Femur (tissue), 1 donor: ENCODE measurements around the gene NDST1.

Source experiments
- DNase-seq: peaks from one replicate; pipeline ENCODE4 v3.0.0-alpha.2; 2017

NDST1 gene

DNA sequence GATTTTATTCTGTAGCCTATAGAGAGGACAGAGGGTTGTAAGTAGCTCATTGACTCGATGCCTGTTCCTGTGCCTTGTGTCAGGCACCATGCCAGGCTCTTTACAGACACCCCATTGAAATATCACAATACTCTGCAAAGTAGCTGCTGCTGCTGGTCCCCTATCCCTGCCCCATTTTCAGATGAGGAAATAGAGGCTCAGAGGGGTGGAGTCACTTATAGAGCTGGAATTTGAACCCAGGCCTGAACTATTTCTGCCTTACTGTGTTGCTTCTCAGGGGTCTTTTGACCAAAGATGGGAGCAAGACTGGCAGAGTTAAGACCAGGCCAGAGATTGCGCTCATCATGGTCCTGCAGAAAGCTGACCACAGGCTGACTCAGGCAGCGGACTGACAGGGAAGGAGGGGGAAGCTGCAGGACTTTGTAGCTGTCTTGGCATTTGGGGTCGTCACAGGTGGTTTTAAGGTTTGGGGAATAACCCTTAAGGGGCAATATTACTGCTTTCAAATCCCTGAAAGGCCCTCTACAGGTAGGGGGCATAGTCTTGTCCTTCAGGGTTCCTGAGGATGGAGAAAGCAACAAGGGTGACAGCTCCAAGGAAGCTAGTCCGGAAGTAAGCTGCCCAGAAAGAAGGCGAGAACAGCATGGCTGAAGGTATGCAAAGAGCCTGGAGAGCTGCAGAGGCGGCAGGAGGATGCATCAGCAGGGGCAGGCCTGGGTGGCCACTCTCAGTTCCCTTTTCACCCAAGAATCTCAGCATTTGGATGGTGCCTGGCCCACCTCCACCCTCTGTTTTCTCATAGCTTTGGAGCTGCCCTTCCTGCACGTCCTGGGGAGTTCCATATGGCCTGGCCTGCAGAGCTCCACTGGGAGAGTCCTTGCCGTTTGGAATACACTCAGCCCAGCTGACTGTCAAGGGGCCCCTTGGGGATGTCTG, 18.3 kb upstream of the NDST1 start:
- DNase-seq, result no peak

DNA sequence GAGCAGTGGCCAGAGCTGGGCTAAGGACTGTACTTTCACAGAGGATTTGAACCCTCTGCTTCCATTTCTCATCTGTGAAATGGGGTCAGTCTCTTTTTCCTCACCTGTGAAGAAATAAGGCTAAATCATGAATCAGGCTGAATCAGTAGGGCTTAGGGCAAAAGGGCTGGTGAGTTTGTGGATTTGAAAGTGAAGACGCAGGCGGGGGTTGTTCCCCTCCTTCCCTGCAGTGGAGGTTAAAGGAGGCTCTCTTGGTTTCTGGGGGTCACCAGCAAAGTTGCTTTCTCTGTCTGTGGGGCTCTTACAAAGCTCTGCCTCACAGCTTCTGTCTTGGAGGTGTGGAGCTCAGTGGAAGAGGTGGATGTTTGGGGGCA, 17.6 kb upstream of the NDST1 start:
- no peak for DNase-seq

DNA sequence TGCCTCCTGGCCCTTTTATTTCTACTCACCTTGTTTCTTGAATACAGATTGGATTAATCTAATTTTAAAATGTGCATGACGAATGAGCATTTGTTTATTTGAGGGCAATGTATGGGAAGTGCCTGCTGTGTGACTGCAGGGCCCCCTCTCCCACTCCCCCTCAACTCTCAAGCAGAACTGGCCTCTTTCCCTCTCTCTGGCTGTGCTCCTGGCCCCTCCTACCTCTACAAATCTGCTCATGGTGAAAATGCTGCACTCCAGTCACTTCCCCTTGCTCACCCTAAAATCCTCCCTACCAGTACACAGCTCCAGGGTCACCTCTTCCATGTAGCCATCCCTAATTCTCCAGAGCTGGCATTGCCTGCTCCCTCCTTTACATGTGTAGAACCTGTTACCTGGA, 17.2 kb upstream of the NDST1 start:
- DNase-seq, result no peak

DNA sequence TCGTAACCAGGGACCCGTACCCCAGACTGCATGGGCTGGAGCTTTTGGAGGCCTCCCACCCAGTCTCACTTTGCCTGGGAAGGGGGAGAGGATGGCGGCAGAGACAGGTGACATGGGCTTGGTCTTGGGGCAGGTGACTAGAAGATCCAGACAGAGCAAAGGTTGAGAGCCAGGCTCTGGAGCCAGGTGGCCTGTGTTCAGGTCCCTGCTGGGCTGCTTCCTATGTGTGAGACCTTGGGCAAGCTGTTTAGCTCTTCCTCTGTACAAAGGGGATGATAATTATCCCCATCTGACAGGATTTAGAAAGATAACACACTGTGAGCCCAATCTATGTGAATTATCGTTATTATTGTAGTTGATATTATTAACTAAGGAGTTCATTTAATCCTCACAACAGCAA, 16.1 kb upstream of the NDST1 start:
- DNase-seq, result no peak

DNA sequence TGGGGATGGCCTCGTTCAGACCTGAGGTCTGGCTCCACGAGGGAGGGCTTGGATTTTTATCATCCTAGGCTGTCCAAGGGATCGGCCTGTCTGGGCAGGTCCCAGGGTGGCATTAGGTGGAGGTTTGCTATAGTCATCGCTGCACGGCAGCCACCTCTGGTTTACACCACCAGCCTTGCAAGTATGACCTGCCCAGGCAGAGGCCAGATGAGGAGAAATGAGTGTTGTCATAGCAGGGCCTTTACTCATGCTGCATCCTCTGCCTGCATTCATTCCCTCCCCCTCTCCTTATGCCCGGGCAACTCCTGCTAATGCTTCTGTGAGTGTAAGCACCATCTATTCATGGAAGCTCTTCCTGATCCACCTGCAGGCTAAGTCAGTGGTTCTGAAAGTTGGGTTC, 15.3 kb upstream of the NDST1 start:
- DNase-seq, result no peak

DNA sequence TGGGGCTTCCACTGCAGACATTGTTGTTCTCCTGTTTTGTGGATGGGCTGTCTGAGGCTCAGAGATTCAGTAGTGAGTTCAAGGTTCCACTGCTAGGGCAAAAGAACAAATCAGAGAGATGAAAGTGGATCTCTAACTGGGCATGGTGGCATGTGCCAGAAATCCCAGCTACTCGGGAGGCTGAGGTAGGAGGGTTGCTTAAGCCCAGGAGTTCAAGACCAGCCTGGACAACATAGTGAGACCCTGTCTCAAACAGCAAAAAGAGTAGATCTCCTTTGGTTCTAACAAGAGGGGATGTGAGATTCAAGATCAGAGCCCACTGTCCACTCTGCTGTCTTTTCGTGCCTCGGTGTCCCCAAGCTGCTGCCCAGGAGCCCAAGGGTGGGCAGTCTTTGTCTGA, 11.8 kb upstream of the NDST1 start:
- no peak for DNase-seq

DNA sequence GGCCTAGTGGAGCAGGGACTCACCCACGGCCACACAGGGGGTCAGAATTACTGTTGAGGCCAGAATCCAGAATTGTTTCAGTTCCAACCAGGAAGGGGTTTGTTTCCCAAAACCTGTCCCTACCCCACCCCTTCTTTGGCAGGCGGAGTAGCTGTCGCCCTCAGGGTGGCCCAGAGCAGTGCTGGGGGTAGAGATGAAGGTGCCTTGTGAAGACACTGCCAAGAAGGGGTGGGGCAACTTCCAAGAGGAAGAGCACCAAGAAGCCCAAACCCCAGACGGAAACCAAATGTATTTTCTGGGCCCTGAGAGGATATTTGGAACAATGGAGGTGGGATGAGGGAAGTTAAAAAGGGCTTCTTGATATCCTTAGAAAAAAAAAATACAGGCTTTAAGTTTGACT, 11.4 kb upstream of the NDST1 start:
- no peak for DNase-seq

DNA sequence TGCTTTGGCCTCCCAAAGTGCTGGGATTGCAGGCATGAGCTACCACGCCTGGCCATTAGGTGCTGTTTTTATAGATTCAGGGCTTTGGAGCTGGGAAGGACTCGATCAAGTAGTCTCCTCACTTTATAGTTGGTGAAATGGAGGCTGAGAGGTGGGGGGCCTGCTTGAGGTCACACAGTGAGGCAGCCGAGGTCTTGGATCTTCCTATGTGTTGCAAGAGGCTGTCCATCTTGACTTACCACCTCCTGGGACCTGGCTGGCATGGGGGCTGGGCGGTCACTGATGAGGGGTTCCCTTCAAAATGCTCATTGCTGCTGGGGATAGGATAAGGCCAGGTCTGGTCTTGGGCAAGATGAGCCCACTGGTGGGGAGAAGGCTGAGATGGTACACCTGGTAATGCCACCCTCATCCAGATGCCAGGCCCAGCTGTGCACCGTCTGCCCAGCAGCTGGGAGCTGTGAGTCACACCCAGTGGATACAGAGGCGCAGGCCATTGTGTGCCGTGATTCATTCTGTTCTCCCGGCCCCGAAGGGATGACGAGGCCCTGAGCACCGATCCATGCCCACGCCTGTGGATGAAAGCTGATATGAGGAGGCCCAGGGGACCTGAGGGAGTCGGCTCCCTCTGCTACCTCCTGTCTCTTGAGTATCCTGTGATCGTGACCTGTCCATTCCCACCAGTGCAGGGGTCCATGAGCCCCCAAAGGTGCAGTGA, 10.5 kb upstream of the NDST1 start:
- DNase-seq, result no peak

DNA sequence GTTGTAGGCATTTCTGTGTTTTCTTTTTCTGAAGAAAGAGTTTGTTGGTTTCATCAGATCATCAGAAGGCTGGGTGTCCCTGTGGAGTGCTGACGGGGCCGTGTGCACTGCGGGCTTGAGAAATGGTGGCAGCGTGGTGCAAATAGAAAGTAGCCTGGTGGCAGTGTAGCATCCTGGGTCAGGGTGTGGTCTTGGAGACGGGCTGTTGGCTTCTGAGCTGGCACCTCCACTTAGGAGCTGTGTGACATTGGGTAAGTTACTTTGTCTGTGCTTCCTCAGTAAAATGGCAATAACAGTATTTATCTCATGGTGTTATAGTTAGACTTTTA, 10.0 kb upstream of the NDST1 start:
- no peak for DNase-seq

DNA sequence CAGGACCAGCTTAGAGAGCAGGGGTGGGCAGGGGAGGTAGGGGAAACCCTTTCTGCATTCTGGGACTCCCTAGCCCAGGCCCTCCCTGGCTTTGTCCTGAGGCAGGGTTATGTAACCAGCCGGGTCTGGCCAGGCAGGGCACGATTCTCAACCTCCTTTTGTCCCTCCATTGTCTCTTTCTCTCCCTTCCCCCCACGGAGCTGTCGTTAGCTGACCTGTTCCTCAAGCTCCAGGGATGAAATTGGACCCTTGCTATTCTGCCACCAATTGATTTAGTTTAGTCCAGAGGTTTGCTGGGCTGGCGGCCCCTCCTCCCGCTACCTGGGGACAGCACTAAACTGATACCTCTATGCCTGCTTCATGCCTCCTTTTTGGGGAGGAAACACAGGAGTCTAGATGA, 9.4 kb upstream of the NDST1 start:
- DNase-seq, result no peak

DNA sequence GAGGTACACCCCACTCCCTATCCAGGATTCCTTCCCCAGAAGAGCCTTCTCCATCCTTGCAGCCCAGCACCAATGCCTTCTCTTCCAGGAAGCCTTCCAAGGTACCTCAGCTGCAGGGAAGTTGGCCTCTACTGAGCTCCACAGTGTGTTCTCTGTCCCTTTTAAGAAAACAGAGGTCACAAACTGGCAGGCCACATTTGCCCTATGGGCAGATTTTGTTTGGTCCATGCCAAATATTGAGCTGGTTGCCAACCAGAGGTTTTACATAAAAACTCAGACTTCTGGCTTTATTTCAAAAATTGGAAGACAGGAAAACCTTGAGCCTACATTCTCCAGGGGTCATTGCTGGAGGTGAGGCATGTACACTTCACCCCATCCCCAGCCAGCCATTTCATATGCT, 9.0 kb upstream of the NDST1 start:
- no peak for DNase-seq

DNA sequence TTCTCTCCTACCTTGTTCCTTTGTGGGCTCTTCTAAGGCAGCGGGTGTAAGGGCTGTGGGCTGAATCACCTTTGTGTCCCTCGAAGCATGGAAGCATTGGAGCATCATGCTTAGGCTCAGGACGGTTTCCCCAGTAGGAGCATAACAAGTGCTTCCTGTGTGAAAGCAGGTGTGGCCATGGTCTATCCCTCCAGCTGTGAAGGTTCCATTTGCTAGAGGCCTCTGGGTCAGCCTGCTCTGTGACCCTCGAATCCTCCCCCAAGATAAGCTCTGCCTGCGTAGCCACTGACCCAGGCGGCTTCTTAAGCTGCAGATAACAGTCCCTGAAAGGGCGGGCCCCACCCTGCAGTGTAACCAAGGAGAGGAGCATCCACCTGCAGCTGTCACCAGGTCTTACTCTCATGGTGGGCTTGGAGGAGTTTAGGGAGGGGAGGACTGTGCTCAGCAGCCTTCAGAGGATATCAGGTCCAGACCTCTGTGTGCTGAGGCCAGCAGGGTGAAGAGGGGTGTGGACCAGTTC, 8.4 kb upstream of the NDST1 start:
- no peak for DNase-seq

DNA sequence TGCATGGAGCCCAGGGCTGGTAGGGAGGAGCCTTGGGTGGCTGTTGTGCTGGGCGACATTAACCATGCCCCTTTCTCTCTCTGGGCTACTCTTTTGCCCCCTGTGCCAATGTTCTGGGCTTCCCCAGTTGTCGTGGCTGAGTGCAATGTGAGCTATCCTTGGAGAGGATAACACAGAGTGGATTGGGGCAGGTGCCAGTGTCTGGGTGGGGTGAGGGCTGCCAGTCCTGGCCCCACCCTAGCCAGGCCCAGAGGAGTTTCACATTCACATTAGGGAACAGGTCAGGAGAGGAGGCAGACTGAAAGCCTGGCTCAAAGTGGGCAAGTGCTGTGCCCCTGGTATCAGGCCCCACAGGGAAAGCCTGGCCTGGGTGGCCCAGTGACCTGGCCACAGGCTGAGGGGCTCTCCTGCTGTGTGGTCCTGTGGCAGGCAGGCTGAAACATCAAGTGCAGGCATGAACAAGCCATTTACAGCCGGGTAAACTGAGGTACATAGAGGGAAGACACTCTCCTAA, 7.5 kb upstream of the NDST1 start:
- no peak for DNase-seq

DNA sequence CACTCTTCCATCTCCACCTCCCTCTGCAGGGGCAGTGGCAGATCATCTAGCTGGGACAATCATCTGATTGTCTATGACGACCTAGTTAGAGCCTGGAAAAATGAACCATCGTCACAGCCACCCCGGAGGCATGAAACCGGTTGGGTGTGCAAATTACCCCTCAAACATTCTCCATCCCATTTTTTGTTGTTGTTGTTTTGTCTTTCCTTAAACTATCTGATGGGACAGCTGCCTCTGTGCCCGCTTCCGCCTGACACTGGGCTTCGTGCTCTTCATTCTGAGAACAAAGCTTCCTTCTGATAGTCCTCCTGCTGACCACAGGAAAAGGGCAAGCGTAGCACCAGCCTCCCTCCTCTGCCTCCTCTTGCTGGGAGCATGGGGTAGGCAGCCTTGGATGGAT, 7.0 kb upstream of the NDST1 start:
- no peak for DNase-seq

DNA sequence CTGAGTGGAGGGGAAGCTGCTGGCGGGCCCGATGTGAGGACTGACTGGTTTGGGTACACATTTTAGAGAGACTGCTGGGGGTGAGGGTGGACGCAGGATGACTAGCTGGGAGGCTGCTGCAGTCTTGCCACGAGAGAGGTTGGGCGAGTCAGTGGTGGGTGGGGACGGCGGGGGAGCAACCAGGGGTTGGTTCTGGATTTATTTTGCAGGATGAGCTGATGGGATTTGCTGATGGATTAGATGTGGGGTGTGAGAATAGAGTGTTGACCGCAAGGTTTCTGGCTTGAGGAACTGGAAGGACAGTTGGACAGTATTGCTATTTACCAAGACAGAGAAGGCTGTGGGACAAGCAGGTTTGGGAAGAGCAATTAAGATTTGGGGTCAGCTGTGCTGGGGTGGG, 5.8 kb upstream of the NDST1 start:
- no peak for DNase-seq

DNA sequence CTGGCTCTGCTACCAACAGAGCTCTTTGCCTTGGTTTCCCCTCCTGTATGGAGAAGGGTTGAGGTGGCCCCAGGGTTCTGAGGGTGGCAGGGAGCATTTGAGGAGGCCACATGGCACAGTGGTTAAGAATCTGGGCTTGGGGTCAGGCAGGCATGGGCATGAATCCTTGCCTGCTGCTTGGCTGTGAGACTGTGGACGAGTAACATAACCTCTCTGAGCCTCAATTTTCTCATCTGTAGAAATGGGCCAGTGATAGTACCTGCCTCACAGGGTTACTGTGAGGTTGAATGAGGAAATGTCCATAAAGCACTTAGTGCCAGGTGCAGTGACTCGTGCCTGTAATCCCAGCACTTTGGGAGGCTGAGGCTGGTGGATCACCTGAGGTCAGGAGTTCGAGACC, 5.1 kb upstream of the NDST1 start:
- no peak for DNase-seq

DNA sequence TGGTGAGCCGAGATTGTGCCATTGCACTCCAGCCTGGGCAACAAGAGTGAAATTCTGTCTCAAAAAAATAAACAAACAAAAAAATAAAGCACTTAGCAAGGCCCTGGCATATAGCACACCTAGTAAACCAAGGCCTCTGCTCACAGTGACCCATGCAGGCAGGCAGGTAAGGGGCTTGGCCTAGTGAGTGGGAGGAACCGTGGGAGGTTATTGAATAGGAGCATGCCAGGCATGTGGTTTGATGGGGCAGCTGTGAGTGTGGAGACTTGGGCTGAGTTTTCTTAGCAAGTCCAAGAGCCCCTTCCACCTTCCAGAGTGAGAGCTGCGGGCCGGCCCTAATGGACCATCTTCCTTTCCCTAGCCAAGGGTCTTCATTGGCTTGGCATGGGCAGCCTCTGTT, 4.5 kb upstream of the NDST1 start:
- no peak for DNase-seq

DNA sequence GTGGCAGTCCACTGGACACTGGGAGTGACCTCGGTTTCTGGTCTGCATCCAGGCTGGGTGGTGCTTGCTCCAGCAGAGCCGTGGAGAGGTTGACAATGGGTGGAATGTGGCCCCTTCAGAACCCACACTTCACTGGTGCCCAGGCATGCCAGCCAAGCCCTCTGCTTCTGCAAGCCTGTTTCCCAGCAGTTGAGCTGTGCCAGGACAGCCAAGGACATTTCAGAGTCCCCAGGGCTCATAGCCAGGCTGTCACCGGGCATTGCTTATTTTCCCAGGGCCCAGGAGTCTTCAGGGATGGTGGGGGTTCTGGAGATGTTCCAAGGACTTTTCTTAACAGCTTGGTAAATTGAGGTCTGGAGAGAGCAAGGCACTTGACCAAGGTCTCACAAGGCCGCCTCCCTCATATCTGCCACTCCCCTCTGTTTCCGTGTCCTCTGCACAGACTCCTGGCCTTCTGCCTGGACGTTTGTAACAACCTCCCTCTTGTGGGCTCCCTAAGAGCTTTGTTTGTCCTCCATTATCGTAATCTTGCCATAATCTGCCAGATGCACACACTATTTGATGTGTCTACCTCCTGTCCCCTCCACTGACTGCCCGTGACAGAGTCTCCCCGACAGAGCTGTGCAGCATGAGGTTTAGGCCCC, 3.8 kb upstream of the NDST1 start:
- no peak for DNase-seq

DNA sequence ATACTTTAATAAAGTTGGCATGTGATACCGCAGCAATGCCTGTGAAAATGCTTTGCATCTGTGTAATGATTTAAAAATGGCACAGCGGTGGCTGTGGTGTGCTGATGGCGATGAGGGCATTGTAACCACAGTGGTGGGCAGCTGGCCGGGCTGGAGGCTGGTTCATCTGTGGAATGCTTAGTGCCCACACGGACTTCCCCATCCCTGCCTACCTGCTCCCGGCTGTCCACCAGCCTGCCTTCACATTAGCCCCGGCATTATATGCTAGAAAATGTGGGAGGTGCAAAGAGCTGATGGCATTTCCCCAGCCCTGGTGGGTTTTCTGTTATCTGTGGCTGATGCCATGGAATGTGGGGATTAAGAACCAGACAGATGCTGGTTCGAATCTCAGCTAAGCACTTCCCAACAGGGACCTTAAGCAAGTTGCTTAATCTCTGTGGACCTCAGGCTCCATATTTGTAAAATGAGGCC, 2.9 kb upstream of the NDST1 start:
- DNase-seq, result no peak

DNA sequence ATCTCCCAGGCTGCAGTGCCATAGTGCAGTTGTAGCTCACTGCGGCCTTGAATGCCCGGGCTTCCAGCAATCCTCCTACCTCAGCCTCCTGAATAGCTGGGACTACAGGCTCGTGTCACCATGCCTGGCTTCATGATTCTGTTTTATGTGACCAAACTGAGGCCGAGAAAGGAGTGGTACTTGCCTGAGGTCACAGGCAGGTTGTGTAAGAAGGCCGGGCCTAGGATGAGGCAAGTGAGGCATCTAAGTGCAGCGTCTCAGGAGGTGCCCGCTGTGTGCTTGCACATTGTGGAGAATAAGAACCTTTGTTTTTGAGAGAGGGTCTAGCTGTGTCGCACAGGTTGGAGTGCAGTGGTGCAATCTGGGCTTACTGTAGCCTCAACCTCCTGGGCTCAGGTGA, 2.1 kb upstream of the NDST1 start:
- no peak for DNase-seq

DNA sequence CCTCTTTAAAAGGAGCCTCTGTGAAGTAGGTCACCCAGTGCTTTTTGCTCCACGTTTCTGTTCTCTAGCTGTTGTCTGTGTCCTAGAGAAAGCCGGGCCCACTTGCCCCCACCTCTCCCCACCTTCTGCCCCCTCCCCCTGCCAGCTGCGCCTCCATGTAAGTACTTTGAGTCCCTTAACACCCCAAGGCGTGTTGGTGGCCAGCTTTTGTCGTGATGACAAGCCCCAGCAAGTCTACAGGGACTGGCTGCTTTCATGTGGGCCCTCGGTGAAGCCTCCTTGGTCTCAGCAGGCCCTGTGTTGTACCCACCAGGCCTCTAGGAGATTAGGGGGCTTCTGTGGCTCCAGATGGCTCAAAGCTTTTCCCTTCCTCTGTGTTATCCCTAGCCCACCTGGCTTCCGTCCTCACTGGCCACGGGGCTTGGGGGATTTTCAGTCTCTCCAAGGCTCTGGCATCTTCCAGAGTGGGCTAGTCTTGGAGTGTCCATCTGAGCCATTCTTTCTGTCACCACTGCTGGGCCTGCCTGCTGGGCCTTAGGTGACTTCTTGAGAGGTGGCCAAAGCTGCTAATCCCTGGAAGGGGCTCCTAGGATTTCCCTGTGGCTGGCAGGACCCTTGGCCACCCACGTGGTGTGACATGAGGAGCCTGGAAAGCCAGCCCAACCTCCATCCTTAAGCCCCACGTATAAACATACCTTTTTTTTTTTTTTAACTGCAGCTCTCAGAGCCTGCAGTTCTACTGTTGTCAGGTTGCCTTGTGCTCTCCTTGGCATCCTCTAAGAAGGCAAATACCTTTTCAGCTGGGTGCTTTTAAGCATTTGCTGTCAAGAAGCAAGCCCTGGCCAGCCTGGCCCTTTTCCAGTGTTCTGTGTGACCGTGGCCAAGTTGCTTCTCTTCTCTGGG, 1.1 kb upstream of the NDST1 start:
- no peak for DNase-seq

DNA sequence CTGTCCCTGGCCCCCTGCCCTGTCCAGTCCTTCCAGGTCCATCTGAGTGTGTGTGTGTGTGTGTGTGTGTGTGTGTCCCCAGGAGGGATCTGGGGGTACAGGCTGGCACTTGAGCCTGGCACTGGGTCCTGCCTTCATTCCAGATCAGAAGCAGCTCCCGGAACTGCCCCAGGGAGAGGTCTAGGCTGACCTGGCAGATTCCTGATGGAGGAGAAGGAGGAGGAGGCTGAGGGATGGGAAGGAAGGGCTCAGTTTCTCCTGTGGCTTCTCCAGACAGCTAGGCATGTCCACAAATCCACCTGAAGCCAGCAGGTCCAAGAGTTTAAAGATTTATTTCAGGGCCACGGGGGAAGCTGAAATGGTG, 328 bp downstream of the NDST1 start:
- DNase-seq, result no peak

DNA sequence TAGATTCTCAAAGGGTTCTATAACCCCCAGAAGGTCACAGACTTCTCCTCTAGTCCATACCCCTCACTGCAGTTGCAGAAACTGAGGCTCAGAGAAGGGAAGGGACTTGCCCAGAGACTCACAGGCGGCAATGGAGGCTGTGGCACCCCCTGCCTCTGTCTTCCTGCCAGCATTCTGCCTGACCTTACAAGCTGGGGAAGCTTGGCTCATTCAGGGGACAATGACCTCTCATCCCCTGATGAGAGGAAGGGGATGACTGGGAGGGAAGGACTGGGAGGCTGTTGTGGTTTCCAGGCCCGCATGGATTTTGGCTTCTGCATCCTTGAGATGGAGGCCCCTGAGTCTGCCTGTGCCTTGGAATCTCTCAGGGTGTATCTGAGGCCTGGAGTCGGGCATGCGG, 897 bp downstream of the NDST1 start:
- DNase-seq, result no peak
